Fibroblast of mammary gland (primary cell): ENCODE measurements around the gene TTC23.

Experiments
- DNase-seq: peaks from one replicate; pipeline ENCODE4 v3.0.0-alpha.2; 2010; ENCODE audit warnings: low read depth
- H3K4me3 ChIP-seq: 2 replicates; pipeline ENCODE4 v1.5.1; 2011; ENCODE audit warnings: low read depth, mild to moderate bottlenecking, low read length, moderate library complexity; ENCODE audit not compliant: control insufficient read depth
- TF ChIP-seq, protein P1 (sequence below): conservative IDR thresholded peaks from 2 replicates; pipeline ENCODE4 v1.5.1; 2011; ENCODE audit warnings: low read depth, low read length, inconsistent platforms; ENCODE audit not compliant: control insufficient read depth, insufficient read depth

The TTC23 gene, protein sequence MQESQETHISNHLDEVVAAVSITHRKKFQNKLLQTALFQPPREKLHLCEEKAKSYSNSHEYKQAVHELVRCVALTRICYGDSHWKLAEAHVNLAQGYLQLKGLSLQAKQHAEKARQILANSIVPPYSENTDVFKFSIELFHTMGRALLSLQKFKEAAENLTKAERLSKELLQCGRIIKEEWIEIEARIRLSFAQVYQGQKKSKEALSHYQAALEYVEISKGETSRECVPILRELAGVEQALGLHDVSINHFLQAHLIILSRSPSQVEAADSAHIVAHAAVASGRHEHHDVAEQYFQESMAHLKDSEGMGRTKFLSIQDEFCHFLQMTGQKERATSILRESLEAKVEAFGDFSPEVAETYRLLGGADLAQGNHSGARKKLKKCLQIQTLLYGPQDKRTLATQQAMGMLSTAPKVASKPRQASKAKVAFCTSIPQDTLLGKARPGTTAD

DNA sequence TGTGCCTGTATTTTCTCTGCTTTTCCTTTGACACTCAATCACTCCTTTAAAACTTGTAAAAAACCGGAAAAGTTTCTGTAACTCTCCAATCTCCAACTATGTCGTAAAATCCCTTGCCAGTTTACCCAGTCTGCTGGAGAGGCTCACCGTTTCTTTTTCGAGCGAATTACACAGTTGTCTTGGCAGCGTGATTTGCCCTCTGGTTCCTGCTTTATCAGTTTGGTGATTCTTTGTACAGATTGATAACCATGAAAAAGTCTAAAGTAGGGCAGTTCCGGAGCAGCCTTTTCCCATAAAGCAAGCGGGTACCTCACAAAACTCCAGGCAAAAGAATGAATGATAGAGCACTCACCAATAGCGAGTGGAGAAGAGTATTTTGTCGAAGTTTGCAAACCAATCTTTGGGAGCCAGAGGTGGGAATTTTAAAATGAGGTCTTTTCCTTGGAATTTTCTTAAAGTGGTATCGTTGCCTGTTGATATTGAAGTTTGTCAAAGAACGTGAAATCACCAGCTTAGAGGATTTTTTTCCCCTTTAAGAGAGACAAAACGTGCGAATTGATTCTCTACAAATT is at the start of gene TTC23:
TTC23 (minus strand) TSS at position 312 of the 572 bp plus-strand sequence. CDS start 20,869 bp downstream, outside the sequence.
- TF ChIP-seq, protein P1, sequence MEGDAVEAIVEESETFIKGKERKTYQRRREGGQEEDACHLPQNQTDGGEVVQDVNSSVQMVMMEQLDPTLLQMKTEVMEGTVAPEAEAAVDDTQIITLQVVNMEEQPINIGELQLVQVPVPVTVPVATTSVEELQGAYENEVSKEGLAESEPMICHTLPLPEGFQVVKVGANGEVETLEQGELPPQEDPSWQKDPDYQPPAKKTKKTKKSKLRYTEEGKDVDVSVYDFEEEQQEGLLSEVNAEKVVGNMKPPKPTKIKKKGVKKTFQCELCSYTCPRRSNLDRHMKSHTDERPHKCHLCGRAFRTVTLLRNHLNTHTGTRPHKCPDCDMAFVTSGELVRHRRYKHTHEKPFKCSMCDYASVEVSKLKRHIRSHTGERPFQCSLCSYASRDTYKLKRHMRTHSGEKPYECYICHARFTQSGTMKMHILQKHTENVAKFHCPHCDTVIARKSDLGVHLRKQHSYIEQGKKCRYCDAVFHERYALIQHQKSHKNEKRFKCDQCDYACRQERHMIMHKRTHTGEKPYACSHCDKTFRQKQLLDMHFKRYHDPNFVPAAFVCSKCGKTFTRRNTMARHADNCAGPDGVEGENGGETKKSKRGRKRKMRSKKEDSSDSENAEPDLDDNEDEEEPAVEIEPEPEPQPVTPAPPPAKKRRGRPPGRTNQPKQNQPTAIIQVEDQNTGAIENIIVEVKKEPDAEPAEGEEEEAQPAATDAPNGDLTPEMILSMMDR, result no peak
- H3K4me3 ChIP-seq, result peak within 1 kb of the TSS; percentile 82
- DNase-seq, result peak; percentile 90

DNA sequence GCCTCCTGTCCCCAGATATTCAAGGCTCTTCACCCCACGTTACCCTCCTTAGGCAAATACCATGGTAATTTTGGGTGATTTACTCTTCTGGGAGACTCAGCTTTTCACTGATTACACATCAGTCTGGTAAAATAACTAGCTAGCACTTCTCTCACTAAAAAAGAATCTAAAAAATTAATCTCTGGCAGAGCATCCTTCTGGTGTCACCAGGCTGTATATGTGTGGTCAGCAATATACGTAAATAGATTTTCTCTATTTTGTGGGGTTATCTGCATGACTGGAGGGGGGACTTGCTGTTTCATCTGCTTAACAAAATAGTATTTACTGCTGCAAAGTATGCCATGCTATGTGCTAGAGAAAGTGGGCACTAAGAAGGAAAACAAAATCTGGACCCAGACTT is 47.0 kb upstream of the TTC23 start:
- TF ChIP-seq, protein P1, result no peak

DNA sequence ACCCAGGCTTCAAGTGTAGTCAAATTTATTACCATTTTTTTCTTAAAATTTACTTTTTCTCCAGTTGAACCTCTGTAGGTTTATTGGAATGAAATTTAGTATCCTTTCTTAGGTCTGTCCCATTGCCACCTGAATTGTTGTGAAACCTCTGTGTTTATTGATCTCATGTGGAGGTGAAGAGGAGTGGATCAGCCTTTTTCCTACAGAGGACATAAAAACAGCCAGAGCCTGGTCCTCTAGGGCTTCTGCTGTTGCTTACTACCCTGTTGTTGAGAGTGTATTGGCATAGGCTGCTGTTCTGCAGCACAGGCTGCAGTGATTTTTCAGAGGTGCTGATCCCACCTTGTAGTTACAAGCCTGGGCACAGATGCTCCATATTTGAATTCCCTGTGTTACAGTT is 46.5 kb upstream of the TTC23 start:
- TF ChIP-seq, protein P1, result no peak
- no peak for DNase-seq
- no peak overlapping the region for H3K4me3 ChIP-seq

More for the DNA sequence above, 47.0 kb upstream of the TTC23 start:
- H3K4me3 ChIP-seq, result no peak overlapping the region
- DNase-seq, result no peak

DNA sequence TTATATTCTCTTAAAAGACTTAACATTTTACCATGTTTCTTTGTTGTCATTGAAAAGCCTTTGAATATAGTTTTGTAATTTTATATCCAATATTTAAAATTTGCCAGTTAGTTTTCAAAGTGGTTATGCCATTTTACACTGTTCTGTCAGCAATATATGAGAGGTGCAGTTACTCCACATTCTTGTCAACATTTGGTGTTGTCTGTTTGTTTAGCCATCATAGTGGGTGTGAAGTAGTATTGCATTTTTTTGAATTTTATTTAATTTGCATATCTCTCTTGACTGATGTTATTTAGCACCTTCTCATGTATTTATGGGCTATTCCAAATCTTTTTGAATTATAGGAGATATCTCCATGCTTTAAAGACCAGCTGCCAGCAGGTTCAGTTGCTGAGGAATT is 42.3 kb upstream of the TTC23 start:
- TF ChIP-seq, protein P1, result no peak
- H3K4me3 ChIP-seq, result no peak overlapping the region
- no peak for DNase-seq

GRCh38 chr15:99283717-99284116 is 34.3 kb upstream of the TTC23 start:
- peak; percentile 4 for DNase-seq
- TF ChIP-seq, protein P1, result no peak
- H3K4me3 ChIP-seq, result no peak overlapping the region

DNA sequence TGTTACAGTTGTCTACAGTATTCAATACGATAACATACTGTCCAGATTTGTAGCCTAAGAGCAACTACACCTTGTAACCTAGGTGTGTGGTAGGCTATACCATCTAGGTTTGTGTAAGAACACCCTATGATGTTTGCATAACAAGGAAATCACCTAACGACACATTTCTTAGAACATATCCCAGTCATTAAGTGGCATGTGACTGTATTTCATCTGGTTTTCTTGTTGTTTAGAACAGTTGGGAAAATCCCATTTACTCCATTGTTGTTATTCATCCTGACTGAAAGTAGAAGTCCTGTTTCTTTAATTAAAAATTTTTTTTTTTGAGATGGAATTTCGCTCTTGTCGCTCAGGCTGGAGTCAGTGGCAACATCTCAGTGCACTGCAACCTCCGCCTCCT is 33.2 kb upstream of the TTC23 start:
- no peak for DNase-seq
- H3K4me3 ChIP-seq, result no peak overlapping the region
- TF ChIP-seq, protein P1, result no peak

GRCh38 chr15:99282121-99282520 is 32.7 kb upstream of the TTC23 start:
- DNase-seq, result no peak
- TF ChIP-seq, protein P1, result no peak
- H3K4me3 ChIP-seq, result no peak overlapping the region
